Eye (tissue), 1 donor: ENCODE data around the gene PRSS35.
"Not testable (repeated sequence)": the region's sequence is repeated elsewhere in the genome, so short reads cannot be mapped to it uniquely, and the experiment has no call there.

Experiments
- DNase-seq: peaks from one replicate; pipeline ENCODE4 v3.0.0-alpha.2; 2015

Gene PRSS35

DNA sequence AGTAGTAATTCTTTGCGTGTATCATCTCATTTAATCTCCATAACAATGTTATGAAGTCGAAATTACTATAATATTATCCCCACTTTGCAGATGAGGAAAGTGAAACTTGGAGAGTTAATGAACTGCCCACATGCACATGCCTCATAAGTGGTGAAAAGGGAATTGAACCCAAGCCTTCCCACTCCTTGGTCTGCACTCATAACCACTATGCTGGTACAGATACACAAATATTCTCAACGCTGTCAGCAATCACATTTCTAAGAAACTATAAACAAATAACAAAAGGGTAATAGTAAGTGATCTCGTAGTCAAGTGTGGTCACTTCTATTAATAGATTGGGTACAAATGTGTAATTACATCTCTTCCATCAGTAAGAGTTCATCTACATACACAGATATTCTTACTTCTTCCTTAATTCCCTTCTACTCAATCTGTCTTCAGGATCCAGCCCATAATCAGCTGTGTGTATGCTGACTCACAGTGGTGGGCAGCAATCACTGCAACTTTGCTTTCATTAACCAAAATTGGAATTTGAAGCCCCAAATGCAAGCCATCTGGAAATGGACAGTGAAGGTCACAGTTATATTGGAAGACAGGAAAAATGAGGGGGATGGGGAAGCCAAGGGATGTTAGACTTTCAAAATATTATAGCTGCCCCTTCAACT, 6.6 kb downstream of the PRSS35 start:
- peak; percentile 9 for DNase-seq

DNA sequence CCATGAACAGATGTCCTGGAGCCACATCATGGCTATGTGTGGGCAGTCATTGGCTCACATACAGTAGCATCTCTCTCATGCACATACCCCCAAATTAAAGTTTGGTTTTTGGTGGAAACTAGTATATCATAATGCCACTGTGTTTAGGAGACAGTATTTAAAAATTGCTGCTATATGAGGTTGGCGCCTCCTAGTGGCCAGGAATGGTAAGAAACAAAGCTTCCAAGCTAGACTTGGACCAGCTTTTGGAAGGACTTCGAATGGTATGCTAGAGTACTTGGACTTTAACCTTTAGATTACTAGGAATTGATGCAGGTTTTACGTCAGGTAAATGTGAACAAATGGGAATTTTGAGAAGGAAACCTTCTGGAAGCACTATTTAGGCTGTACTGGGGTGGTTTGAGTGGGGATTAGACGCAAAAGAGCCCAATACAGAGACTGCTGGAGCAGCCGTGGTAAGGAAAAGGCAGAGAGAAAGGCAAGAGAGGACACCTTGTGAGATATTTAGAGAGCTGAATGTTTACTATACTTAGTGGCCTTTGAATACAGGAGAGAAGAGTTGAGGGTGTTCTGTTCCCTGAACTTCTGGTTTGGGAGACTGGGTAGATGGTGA, 23.8 kb downstream of the PRSS35 start:
- DNase-seq = peak; percentile 52

DNA sequence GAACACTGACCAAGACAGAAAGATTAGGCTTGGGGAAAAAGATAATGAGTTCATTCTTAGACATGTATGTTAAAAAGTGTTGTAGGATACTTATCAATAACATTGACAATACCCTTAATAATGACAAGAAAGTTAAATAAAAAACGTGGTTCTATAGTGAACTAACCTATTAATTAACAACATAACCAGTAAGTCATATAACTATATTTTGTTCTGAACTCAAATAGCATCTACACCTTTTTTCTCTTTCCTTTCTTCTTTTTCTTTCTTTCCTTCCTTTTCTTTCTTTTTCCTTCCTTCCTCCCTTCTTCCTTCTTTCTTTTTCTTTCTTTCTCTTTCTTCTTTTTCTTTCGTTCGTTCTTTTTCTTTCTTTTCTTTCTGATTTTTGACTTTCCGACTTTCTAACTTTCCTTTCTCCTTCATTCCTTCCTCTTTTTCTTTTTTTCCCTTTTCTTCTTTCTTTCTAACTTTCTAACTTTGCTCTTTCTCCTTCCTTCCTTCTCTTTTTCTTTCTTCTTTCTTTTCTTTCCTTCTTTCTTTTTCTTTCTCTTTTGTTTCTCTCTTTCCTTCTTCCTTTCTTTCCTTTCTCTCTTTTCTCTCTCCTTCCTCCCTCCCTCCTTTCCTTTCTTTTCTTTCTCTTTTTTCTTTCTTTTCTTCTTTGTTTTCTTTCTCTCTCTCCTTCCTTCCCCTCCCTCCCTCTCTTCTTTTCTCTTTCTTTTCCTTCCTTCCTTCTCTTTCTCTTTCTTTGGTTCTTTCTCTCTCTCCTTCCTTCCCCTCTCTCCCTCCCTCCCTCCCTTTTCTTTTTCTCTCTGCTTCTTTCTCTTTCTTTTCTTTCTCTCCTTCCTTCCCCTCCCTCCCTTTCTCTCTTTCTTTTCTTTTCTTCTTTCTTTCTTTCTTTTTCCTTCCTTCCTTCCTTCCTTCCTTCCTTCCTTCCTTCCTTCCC, 24.6 kb downstream of the PRSS35 start:
- DNase-seq = no peak

DNA sequence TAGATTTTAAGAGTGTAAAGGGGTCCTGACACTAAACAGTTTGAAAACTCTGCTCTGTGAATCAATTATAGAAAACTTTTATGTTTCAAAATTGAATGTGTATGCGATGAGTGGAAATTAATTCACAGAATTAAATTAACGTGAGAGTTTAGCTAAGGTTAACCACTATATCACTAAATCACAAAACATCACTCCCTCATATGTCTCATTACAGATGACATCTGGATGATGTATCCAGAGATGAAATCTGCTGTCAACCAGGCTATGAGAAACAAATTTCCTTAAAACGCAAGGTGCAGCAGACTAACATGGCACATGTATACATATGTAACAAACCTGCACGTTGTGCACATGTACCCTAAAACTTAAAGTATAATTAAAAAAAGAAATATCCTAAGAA, 27.3 kb downstream of the PRSS35 start:
- no peak for DNase-seq

DNA sequence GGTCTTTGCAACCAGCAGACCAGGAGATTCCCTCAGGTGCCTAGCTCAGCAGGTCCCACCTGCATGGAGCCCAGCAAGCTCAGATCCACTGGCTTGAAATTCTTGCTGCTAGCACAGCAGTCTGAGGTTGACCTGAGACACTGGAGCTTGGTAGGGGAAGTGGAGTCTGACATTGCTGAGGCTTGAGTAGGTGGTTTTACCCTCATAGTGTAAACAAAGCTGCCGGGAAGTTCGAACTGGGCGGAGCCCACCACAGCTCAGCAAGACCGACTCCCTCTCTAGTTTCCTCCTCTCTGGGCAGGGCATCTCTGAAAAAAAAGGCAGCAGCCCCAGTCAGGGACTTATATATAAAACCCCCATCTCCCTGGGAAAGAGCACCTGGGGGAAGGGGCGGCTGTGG, 34.3 kb downstream of the PRSS35 start:
- no peak for DNase-seq

DNA sequence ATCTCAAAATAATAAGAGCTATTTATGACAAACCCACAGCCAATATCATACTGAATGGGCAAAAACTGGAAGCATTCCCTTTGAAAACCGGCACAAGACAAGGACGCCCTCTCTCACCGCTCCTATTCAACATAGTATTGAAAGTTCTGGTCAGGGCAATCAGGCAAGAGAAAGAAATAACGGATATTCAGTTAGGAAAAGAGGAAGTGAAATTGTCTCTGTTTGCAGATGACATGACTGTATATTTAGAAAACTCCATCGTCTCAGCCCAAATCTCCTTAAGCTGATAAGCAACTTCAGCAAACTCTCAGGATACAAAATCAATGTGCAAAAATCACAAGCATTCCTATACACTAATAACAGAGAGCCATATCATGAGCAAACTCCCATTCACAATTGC, 38.1 kb downstream of the PRSS35 start:
- not testable (repeated sequence) for DNase-seq

DNA sequence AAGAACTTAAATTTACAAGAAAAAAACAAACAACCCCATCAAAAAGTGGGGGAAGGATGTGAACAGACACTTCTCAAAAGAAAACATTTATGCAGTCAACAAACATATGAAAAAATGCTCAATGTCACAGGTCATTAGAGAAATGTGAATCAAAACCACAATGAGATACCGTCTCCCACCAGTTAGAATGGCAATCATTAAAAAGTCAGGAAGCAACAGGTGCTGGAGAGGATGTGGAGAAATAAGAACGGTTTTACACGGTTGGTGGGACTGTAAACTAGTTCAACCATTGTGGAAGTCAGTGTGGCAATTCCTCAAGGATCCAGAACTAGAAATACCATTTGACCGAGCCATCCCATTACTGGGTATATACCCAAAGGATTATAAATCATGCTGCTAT, 39.4 kb downstream of the PRSS35 start:
- not testable (repeated sequence) for DNase-seq

DNA sequence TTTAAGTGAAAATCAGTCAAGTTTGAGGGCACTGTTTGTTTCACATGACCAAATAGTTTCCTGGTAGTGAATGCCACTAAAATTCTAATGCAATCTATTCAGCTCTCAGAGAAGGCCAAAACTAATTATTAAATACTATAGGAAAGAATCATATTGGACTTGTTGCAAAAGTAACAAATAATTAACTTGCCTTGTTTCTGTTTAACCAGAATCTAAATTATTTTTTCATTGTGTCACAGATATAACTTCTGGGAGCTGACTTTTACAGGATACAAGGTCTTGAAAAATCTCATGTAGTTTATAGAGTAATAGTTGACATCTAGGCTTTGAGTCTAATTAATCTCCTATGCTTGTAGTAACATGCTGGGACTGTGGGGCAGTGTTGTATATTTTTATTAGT, 44.5 kb downstream of the PRSS35 start:
- no peak for DNase-seq

DNA sequence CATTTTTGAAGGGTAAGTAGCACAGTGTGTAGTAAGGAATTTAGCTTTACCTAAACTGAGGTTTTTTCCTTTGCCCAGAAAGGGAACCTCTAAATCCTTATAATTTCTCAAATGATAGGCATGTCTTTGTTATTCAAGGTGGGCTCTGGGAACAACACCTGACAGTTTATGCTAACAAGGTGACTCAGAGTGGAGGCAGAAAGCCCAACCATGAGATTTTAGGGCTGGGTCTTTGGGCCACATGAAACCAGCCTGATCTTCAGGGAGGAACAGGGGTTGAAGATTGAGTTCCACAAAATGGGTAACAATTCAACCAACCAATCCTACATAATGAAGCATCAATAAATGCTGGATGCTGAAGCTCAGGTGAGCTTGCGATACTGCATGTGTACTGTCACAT, 46.6 kb downstream of the PRSS35 start:
- no peak for DNase-seq

DNA sequence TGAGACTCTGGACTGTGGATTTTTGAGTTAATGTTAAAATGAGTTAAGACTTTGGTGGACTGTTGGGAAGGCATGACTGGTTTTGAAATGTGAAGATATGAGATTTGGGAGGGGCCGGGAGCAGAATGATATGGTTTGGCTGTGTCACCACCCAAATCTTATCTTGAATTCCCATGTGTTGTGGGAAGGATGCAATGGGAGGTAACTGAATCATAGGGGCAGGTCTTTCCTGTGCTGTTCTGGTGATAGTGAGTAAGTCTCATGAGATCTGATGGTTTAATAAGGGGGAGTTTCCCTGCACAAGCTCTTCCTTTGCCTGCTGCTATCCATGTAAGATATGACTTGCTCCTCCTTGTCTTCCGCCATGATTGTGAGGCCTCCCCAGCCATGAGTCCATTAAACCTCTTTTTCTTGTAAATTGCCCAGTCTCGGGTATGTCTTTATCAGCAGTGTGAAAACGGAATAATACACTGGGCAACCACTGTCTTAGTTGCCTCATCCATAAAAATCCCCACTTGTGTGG, 59.4 kb downstream of the PRSS35 start:
- not testable (repeated sequence) for DNase-seq

DNA sequence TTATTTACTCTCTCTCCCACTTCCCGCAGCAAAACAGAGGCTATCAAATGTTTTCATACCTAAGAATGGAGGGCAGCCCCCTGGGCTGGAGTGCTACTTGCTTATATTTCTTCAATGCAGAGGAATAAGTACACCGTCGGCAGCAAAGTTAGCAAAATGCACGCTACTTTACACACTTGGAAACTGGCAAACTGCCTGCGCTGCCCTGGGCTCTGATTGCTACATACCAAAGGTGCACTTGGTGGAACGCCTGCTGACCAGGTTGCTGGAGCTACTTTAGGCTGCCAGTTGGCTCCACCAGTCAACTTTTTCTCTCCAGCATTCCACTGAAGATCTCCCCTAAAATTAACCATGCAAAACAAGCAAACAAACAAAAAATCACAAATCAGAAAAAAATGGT, 62.4 kb downstream of the PRSS35 start:
- DNase-seq = no peak
